Erythroblast (primary cell): ENCODE measurements around the gene OLFM4.

ENCODE experiments used
- GATA1 ChIP-seq: IDR thresholded peaks from 2 replicates; pipeline ENCODE4 v1.6.1; 2011; ENCODE audit warnings: low read depth, mild to moderate bottlenecking, control low read depth, low read length, moderate library complexity
- POLR2A ChIP-seq: IDR thresholded peaks from 2 replicates; pipeline ENCODE4 v1.6.1; 2011; ENCODE audit warnings: mild to moderate bottlenecking, low read length

DNA sequence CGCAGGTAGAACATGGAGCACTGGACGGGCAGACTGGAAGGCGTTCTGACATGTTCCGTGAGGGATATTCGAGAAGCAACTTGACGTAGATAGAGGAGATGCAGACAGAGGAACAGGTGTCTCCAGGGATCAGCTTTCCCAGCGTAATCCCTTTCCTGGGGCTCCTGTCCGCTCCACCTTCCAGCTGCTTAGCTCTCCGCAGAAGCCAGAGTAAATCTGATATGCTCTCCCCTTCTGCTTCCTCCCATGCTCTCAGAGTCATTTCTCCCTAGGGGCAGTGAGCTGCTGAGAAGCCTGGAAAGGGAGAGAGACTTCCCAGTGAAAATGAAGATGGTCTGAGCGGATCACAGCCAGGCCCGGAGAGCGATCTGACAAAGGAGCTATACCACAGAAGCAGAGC lies 23.0 kb upstream of the OLFM4 start:
- TF ChIP-seq POLR2A (no peak), GATA1 (no peak)
